GM21529 (cell line): ENCODE results near the gene ZNF544.
"Not testable (repeated sequence)": the region's sequence is repeated elsewhere in the genome, so short reads cannot be mapped to it uniquely, and the experiment has no call there.

ENCODE experiments used
- ATAC-seq: cut with Tn5 transposase; IDR thresholded peaks from one replicate; pipeline ENCODE4 v1.9.1; 2021; ENCODE audit not compliant: unreplicated experiment

The ZNF544 gene

DNA sequence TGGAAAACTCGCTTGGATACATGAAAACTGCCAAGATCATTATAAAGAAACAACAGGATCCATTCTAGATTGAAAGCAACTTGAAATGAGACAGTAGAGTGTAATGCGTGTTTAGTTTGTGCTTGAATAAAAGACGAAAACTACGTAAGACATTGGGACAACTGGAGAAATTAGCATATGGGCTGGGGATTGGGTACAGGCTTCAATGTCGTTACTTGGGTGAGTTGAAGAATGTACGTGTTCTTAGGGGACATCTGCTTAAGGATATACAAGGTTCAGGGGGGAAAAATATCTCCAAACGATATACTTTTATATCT, 76.0 kb downstream of the ZNF544 start:
- peak; percentile 7 for ATAC-seq

GRCh38 chr19:58305065-58305931, 76.6 kb downstream of the ZNF544 start, which contains the start of gene ERVK3-1:
Gene ERVK3-1, plus strand, starts transcription at chr19:58305377. Its CDS starts 6,792 bp downstream, at chr19:58312169.
- peak; percentile 91 for ATAC-seq

GRCh38 chr19:58305932-58306323, 77.2 kb downstream of the ZNF544 start:
- ATAC-seq, result no peak

GRCh38 chr19:58307736-58308135, 79.0 kb downstream of the ZNF544 start:
- no peak for ATAC-seq

- not testable (repeated sequence) for ATAC-seq
Observed at GRCh38 chr19:58310685-58311084, 82.0 kb downstream of the ZNF544 start.

DNA sequence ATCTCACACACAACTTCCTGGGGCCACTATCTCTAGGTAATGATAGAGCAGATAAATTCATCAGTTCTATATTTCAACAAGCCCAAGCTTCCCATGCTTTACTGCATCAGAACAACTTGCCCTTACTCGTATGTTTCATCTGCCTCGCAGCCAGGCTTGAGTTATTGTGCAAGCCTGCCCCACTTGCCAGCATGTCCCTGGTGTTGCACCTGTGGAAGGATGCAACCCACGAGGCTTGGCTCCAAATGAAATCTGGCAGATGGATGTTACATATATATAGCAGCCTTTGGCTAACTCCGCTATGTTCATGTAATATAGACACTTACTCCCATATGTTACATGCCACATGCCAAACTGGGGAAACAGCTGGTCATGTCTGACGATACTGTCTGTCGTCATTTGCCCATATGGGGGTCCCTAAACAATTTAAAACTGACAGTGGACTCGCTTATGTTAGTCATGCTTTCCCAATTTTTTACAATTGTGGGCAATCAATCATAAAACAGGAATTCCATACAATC, 82.7 kb downstream of the ZNF544 start:
- no peak for ATAC-seq
